GM11168 (cell line): ENCODE data around the gene APPBP2.
"Not testable (repeated sequence)": the region's sequence is repeated elsewhere in the genome, so short reads cannot be mapped to it uniquely, and the experiment has no call there.

Experiments used
- in situ Hi-C: fragments of 300-500 bp; cut with MboI; formaldehyde crosslinking; loops from one replicate; pipeline ENCODE4 v1.12.0; 2022; ENCODE audit warnings: low sequenced_read_pairs; ENCODE audit not compliant: unreplicated experiment

APPBP2 gene

GRCh38 chr17:60439501-60439900 lies 86.5 kb downstream of the APPBP2 start:
- in situ Hi-C loops = loop anchor here (10.0 kb wide), 1 partner anchor 295 kb away; the partner anchor contains the start of gene CA4

- in situ Hi-C loops = loop anchor here (10.0 kb wide), 1 partner anchor 292 kb away; the partner anchor contains the start of gene CA4
These were observed 89.4 kb downstream of the APPBP2 start for GRCh38 chr17:60436676-60437075.

- in situ Hi-C loops = loop anchor here (10.0 kb wide), 1 partner anchor 291 kb away; the partner anchor contains the start of gene CA4
These were observed 90.5 kb downstream of the APPBP2 start for GRCh38 chr17:60435244-60436167.

- in situ Hi-C loops = loop anchor here (10.0 kb wide), 1 partner anchor 289 kb away; the partner anchor contains the start of gene CA4
These were observed 92.7 kb downstream of the APPBP2 start for GRCh38 chr17:60433021-60433997.

- in situ Hi-C loops = loop anchor here (10.0 kb wide), 1 partner anchor 286 kb away; the partner anchor contains the start of gene CA4
These were observed 95.5 kb downstream of the APPBP2 start for GRCh38 chr17:60430561-60430960.

GRCh38 chr17:60428491-60428890 lies 97.6 kb downstream of the APPBP2 start:
- in situ Hi-C loops = not testable (repeated sequence)

- in situ Hi-C loops = no loop called here
These were observed 99.4 kb downstream of the APPBP2 start for GRCh38 chr17:60426596-60426995.

GRCh38 chr17:60425626-60426025 lies 100.4 kb downstream of the APPBP2 start:
- in situ Hi-C loops = no loop called here

- in situ Hi-C loops = no loop called here
These were observed 102.2 kb downstream of the APPBP2 start for GRCh38 chr17:60423865-60424264.

GRCh38 chr17:60422162-60422665 lies 103.8 kb downstream of the APPBP2 start, which contains the start of gene CHCT1:
Gene CHCT1, plus strand, starts transcription at chr17:60422489. Its CDS starts 104 bp downstream, at chr17:60422593.
- in situ Hi-C loops = no loop called here

- in situ Hi-C loops = no loop called here
These were observed 104.5 kb downstream of the APPBP2 start for GRCh38 chr17:60421273-60422161.

GRCh38 chr17:60419875-60420274 lies 106.2 kb downstream of the APPBP2 start:
- in situ Hi-C loops = not testable (repeated sequence)

GRCh38 chr17:60419003-60419402 lies 107.0 kb downstream of the APPBP2 start:
- in situ Hi-C loops = not testable (repeated sequence)

- in situ Hi-C loops = no loop called here
These were observed 109.6 kb downstream of the APPBP2 start for GRCh38 chr17:60416368-60416925.

GRCh38 chr17:60415146-60415545 lies 110.9 kb downstream of the APPBP2 start:
- in situ Hi-C loops = no loop called here

GRCh38 chr17:60412701-60413100 lies 113.3 kb downstream of the APPBP2 start:
- in situ Hi-C loops = no loop called here

- in situ Hi-C loops = no loop called here
These were observed 116.0 kb downstream of the APPBP2 start for GRCh38 chr17:60410001-60410400.

GRCh38 chr17:60406887-60407286 lies 119.2 kb downstream of the APPBP2 start:
- in situ Hi-C loops = no loop called here

- in situ Hi-C loops = no loop called here
These were observed 122.1 kb downstream of the APPBP2 start for GRCh38 chr17:60403962-60404361.
